ENCODE measurements around the gene FITM2. TPM values are rescaled to one million over a fixed set of nuclear protein-coding genes. Genes with fewer than 3 reads are reported as not detected.

FITM2 gene
- total and polyA plus RNA-seq, 10 of the 15 experiments (the other 5 are each of a cell fraction or from before 2014, with no cell fraction given), result 0.46 to 1.9 (median 1.6) TPM

GRCh38 chr20:44336086-44336485, 25.1 kb upstream of the FITM2 start:
- Histone ChIP-seq H3K9ac (ENCODE audit: control insufficient read depth, insufficient read depth, low read length) (no peak overlapping the region), H3K36me3 (ENCODE audit: control insufficient read depth in 2 of 2, insufficient read depth in 2 of 2, low read length in 1 of 2) (no peaks in the 10 kb centered on the region), H3K4me2 (ENCODE audit: control insufficient read depth, insufficient read depth) (no peak overlapping the region), H3K4me1 (ENCODE audit: control insufficient read depth, insufficient read depth, low read length) (no peaks in the 10 kb centered on the region), H3K9me3 (replicated peaks; ENCODE audit: control insufficient read depth, insufficient read depth, low read length) (no peaks in the 10 kb centered on the region), H3K27ac (ENCODE audit: control insufficient read depth, insufficient read depth) (no peak overlapping the region), H2AFZ (ENCODE audit: control insufficient read depth, low read depth, low read length) (no peak overlapping the region), H4K20me1 (ENCODE audit: control insufficient read depth, insufficient read depth) (no peaks in the 10 kb centered on the region), H3K79me2 (ENCODE audit: control insufficient read depth, insufficient read depth, low read length) (no peaks in the 10 kb centered on the region), H3K27me3 (replicated peaks in 1 of 2; ENCODE audit: control insufficient read depth in 2 of 2, insufficient read depth in 2 of 2, low read length in 1 of 2) (peaks cover 0 to 3% of the 10 kb centered on the region in 2 experiments; a peak in 3 of 4 replicates), H3K4me3 (no peak overlapping the region)
- POLR2A ChIA-PET, result no interaction called here
- 38% methylated on average over 15 of the region's 15 CpGs for WGBS (ENCODE audit: insufficient coverage, insufficient replicate concordance, low lambda C conversion rate, missing lambda C conversion rate)
- CTCF ChIA-PET, result no interaction called here
- ATAC-seq (no peak), FAIRE-seq (no peak), DNase-seq (ENCODE audit: low read depth, low spot score) (no peak)
- intact Hi-C loops (cut with micrococcal nuclease; ENCODE audit: unreplicated experiment) (no loop called here), in situ Hi-C loops (cut with MboI) (no loop called here)
- SMC1A ChIA-PET (ENCODE audit: uncharacterized antibody, unreplicated experiment), result no interaction called here
- RAD21 ChIA-PET (ENCODE audit: unreplicated experiment), result no interaction called here
- TF ChIP-seq RB1 (IDR thresholded peaks at IDR 0.05; ENCODE audit: borderline replicate concordance), result no peak
- no peak for TF ChIP-seq SMARCA5 (IDR thresholded peaks at IDR 0.05)
- no peak for TF ChIP-seq RFX5 (IDR thresholded peaks at IDR 0.05; ENCODE audit: low read depth, low read length)
- no peak for TF ChIP-seq ZNF217 (IDR thresholded peaks at IDR 0.05)
- TF ChIP-seq SUPT20H (IDR thresholded peaks at IDR 0.05; ENCODE audit: borderline replicate concordance, control insufficient read depth, low read depth, low read length), result no peak
- TF ChIP-seq, protein P1, sequence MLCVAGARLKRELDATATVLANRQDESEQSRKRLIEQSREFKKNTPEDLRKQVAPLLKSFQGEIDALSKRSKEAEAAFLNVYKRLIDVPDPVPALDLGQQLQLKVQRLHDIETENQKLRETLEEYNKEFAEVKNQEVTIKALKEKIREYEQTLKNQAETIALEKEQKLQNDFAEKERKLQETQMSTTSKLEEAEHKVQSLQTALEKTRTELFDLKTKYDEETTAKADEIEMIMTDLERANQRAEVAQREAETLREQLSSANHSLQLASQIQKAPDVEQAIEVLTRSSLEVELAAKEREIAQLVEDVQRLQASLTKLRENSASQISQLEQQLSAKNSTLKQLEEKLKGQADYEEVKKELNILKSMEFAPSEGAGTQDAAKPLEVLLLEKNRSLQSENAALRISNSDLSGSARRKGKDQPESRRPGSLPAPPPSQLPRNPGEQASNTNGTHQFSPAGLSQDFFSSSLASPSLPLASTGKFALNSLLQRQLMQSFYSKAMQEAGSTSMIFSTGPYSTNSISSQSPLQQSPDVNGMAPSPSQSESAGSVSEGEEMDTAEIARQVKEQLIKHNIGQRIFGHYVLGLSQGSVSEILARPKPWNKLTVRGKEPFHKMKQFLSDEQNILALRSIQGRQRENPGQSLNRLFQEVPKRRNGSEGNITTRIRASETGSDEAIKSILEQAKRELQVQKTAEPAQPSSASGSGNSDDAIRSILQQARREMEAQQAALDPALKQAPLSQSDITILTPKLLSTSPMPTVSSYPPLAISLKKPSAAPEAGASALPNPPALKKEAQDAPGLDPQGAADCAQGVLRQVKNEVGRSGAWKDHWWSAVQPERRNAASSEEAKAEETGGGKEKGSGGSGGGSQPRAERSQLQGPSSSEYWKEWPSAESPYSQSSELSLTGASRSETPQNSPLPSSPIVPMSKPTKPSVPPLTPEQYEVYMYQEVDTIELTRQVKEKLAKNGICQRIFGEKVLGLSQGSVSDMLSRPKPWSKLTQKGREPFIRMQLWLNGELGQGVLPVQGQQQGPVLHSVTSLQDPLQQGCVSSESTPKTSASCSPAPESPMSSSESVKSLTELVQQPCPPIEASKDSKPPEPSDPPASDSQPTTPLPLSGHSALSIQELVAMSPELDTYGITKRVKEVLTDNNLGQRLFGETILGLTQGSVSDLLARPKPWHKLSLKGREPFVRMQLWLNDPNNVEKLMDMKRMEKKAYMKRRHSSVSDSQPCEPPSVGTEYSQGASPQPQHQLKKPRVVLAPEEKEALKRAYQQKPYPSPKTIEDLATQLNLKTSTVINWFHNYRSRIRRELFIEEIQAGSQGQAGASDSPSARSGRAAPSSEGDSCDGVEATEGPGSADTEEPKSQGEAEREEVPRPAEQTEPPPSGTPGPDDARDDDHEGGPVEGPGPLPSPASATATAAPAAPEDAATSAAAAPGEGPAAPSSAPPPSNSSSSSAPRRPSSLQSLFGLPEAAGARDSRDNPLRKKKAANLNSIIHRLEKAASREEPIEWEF (IDR thresholded peaks at IDR 0.05; ENCODE audit: insufficient replicate concordance, low read depth, low read length), result no peak
- no peak for TF ChIP-seq CHD1 (IDR thresholded peaks at IDR 0.05; ENCODE audit: low read depth, low read length)
- TF ChIP-seq REST (IDR thresholded peaks at IDR 0.05; ENCODE audit: low read depth, low read length), result no peak
- TF ChIP-seq BMI1 (IDR thresholded peaks at IDR 0.05; ENCODE audit: borderline replicate concordance), result no peak
- no TSS peak for BruUV-seq (replicated peaks)

Data from GM12878 (cell line).